ENCODE results near the gene FNIP1. TPM values are rescaled to one million over a fixed set of nuclear protein-coding genes. Genes with fewer than 3 reads are reported as not detected.

The FNIP1 gene
- total and polyA plus RNA-seq, 12 donors, result 2.8 to 41.7 (median 32.7) TPM

- intact Hi-C loops (cut with DNase I), result no loop called here
- WGBS, 2 donors, result 56 to 69% methylated on average over 1 of the region's 1 CpG
- DNase-seq, result no peak
- Histone ChIP-seq H3K27me3 (no peaks in the 10 kb centered on the region), H3K9me3 (no peaks in the 10 kb centered on the region), H3K27ac (no peak overlapping the region), H3K36me3 (peaks cover 0 to 75% (median 24%) of the 10 kb centered on the region in 9 donors), H3K4me3 (no peak overlapping the region), H3K4me1 (peaks cover 0 to 16% (median 0%) of the 10 kb centered on the region in 9 donors)
- no peak for TF ChIP-seq CTCF (IDR thresholded peaks at IDR 0.05)
- no peak for ATAC-seq
Observed at GRCh38 chr5:131644370-131644769, 152.4 kb downstream of the FNIP1 start.

- Histone ChIP-seq H3K9me3 (no peaks in the 10 kb centered on the region), H3K27ac (no peak overlapping the region), H3K36me3 (peaks cover 0 to 46% (median 17%) of the 10 kb centered on the region in 9 donors), H3K4me1 (peaks cover 0 to 14% (median 3%) of the 10 kb centered on the region in 9 donors), H3K4me3 (no peak overlapping the region), H3K27me3 (no peaks in the 10 kb centered on the region)
- DNase-seq (no peak), ATAC-seq (no peak)
- no peak for TF ChIP-seq CTCF (IDR thresholded peaks at IDR 0.05)
- 95 to 100% methylated on average over 1 of the region's 1 CpG for WGBS, 2 donors
- intact Hi-C loops (cut with DNase I), result no loop called here
Observed at GRCh38 chr5:131641494-131641893, 155.3 kb downstream of the FNIP1 start.

- no peaks in the 10 kb centered on the region for H3K27me3 ChIP-seq
- intact Hi-C loops (cut with DNase I), result no loop called here
- peaks cover 0 to 18% (median 8%) of the 10 kb centered on the region in 9 donors for H3K4me1 ChIP-seq
- peak overlapping the region in 1 of 10 donors; percentile 45 for H3K27ac ChIP-seq
- 54 to 60% methylated on average over 5 of the region's 5 CpGs for WGBS, 2 donors
- peaks cover 0 to 34% (median 9%) of the 10 kb centered on the region in 9 donors for H3K36me3 ChIP-seq
- H3K9me3 ChIP-seq, result no peaks in the 10 kb centered on the region
- no peak for ATAC-seq
- no peak overlapping the region for H3K4me3 ChIP-seq
- TF ChIP-seq CTCF (IDR thresholded peaks at IDR 0.05), result no peak
- DNase-seq, result no peak
Observed at GRCh38 chr5:131640043-131640856, 156.6 kb downstream of the FNIP1 start.

DNA sequence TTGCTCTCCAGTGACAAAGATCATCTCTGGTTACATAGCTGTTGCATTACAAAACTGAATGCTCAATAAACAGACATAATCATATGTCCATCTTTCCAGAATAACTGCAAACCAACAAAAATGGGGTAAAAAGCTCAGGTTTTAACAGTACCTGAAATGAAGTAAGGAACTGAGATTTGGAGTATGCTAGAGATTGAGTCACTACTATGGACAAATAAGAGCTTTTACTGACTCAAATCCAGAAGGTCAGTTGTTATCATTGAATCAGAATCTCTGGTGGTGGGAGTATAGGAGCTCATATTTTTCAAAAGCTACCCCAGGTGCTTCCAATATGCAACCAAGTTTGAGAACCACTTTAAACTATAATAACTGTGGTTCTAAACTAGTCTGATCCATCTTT is 157.7 kb downstream of the FNIP1 start:
- TF ChIP-seq CTCF (IDR thresholded peaks at IDR 0.05), result no peak
- DNase-seq (no peak), ATAC-seq (no peak)
- H3K9me3 ChIP-seq, result no peaks in the 10 kb centered on the region
- no peaks in the 10 kb centered on the region for H3K27me3 ChIP-seq
- peaks cover 0 to 20% (median 10%) of the 10 kb centered on the region in 9 donors for H3K4me1 ChIP-seq
- H3K36me3 ChIP-seq, result peaks cover 0 to 23% (median 0%) of the 10 kb centered on the region in 9 donors
- H3K4me3 ChIP-seq, result no peak overlapping the region
- intact Hi-C loops (cut with DNase I), result loop anchor here in 4 of 10 donors (5.0 to 10.0 kb wide), 2 partner anchors 156 to 158 kb away; partner anchors contain the start of gene FNIP1 (in 4 of the 4)
- peak overlapping the region in 1 of 10 donors; percentile 3 for H3K27ac ChIP-seq
